ENCODE results near the gene USP21.

DNA sequence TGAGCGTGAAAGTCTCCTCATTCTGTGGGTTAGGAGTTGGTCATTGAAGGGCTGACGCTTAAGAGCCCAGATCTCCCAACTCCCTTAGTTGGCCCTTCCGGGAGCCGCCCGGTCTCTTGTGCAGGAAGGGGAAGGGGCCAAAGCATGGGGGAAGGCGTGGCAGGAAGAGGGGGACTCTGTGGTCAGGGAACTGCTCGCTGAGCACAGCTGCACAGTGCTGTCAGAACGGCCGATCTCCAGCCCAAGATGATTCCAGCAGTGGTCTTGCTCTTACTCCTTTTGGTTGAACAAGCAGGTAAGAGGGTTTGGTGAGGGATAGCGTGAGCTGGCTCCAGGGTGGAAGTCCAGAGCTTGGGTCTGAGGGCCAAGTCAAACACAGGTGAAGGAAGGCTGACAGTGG is 55.8 kb downstream of the USP21 start, which contains the start of gene FCER1G:
- TF ChIP-seq, protein P1, sequence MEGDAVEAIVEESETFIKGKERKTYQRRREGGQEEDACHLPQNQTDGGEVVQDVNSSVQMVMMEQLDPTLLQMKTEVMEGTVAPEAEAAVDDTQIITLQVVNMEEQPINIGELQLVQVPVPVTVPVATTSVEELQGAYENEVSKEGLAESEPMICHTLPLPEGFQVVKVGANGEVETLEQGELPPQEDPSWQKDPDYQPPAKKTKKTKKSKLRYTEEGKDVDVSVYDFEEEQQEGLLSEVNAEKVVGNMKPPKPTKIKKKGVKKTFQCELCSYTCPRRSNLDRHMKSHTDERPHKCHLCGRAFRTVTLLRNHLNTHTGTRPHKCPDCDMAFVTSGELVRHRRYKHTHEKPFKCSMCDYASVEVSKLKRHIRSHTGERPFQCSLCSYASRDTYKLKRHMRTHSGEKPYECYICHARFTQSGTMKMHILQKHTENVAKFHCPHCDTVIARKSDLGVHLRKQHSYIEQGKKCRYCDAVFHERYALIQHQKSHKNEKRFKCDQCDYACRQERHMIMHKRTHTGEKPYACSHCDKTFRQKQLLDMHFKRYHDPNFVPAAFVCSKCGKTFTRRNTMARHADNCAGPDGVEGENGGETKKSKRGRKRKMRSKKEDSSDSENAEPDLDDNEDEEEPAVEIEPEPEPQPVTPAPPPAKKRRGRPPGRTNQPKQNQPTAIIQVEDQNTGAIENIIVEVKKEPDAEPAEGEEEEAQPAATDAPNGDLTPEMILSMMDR (IDR thresholded peaks at IDR 0.05; ENCODE audit: borderline replicate concordance, extremely low read depth, low read length, poor library complexity, severe bottlenecking): no peak
- no peak for TF ChIP-seq EZH2 (IDR thresholded peaks at IDR 0.05; ENCODE audit: borderline replicate concordance, low read depth, low read length, severe bottlenecking)
